Posterior vena cava (tissue), 2 donors: ENCODE results near the gene CXorf65. TPM values are rescaled to one million over a fixed set of nuclear protein-coding genes. Genes with fewer than 3 reads are reported as not detected.

Experiments
- DNase-seq: peaks from one replicate; pipeline ENCODE4 v3.0.0-alpha.2; 2020; ENCODE audit warnings: low spot score
- intact Hi-C, 2 donors: fragments of 100-400 bp; cut with DNase I; formaldehyde crosslinking; loops; one replicate each; pipeline versions ENCODE4 v1.14.1 to v1.14.2; 2022 to 2023
- long read RNA-seq, 2 donors: library from polyadenylated mRNA; unstranded; transcript quantifications; one replicate each; pipeline ENCODE4 v2.0.0, GENCODE V29; 2020 to 2021
- total RNA-seq, 2 donors: library from RNA; stranded (reverse); fragmentation: NEBNext Ultra II Directional; extraction: Animal tissue kit (Norgen Biotek cat#: 25700); gene quantifications; one replicate each; pipeline ENCODE4 v1.2.1, GENCODE V29; 2021
- donor health status: DM: yes; HTN: yes; CAD: no.
- donor health status: DM: yes; HTN: yes; CAD: no.

The CXorf65 gene
- total RNA-seq: not detected
- long read RNA-seq, donor 1: 0 reads
- long read RNA-seq, donor 2: 0 reads

GRCh38 chrX:71106427-71106826 is at the start of gene CXorf65:
TSS of gene CXorf65 (minus strand) at chrX:71106740. CDS start at chrX:71106556, 184 bp downstream.
- intact Hi-C loops: no loop called here
- no peak for DNase-seq

- intact Hi-C loops: no loop called here
- DNase-seq: no peak
These were observed 48.1 kb upstream of the CXorf65 start for GRCh38 chrX:71154641-71155040.

GRCh38 chrX:71154196-71154595 is 47.7 kb upstream of the CXorf65 start:
- no peak for DNase-seq
- intact Hi-C loops: no loop called here

GRCh38 chrX:71151366-71151765 is 44.8 kb upstream of the CXorf65 start:
- intact Hi-C loops: no loop called here

DNA sequence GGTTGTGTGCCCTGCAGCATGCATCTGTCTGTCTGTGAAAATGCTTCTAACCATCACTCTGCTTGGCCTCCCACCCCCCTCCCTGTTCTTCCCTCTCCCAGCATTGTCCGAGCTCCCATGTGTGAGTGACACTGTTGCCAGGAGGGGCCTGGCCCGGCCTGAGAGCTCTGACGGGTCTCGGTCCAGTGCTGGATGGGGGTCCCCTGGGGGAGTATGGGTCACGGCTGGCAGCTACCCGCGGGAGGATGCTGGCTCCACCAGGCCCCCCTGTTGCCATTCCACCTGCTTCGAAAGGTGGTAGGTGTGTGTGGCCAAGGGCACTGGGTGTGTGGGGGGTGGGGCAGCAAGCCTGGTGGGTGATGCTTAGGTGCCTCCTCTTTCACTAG is 41.7 kb upstream of the CXorf65 start:
- DNase-seq: no peak
- intact Hi-C loops: no loop called here

More at GRCh38 chrX:71151366-71151765, 44.8 kb upstream of the CXorf65 start:
- DNase-seq: no peak

DNA sequence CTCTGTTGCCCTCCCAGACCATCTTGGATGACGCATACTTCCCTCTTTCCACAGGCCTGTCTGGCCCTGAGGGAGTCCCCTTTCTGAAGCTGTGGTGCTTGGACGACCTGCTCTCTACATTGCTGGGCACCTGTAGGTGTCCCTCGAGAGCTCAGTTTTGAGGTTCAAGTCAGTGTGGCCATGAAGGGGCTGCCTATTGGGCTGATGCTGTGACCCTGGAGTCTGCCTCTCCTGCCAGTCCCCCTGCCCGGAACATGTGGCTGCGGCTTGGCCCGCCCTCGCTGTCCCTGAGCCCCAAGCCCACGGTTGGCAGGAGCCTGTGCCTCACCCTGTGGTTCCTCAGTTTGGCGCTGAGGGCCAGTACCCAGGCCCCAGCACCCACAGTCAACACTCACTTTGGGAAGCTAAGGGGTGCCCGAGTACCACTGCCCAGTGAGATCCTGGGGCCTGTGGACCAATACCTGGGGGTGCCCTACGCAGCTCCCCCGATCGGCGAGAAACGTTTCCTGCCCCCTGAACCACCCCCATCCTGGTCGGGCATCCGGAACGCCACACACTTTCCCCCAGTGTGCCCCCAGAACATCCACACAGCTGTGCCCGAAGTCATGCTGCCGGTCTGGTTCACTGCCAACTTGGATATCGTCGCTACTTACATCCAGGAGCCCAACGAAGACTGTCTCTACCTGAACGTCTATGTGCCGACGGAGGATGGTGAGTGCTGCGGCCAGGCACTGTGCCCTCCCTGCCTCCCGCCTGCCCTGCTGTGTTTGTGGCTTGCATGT is 41.1 kb upstream of the CXorf65 start:
- no peak for DNase-seq
- intact Hi-C loops: no loop called here

- DNase-seq: no peak
- intact Hi-C loops: no loop called here
These were observed 38.1 kb upstream of the CXorf65 start, which contains the start of gene NLGN3 for GRCh38 chrX:71144651-71145050. TSS of gene NLGN3 (plus strand) at chrX:71144841. CDS start at chrX:71147750, 2,909 bp downstream.

- DNase-seq: no peak
- intact Hi-C loops: no loop called here
These were observed 37.0 kb upstream of the CXorf65 start for GRCh38 chrX:71143508-71143907.

DNA sequence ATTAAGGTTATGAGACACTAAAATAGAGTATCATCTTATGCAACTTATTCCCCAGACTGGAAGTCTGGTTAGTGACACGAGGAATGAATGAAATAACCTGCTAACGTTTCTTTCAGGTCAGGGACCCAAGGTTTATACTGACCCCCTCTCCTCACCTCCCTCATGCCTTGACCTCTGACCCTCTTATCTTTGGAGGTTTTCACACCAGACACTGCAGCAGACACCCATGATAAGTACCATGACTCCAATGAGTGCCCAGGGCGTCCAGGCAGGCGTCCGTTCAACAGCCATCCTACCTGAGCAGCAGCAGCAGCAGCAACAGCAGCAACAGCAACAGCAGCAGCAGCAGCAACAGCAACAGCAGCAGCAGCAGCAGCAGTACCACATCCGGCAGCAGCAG is 33.9 kb upstream of the CXorf65 start:
- intact Hi-C loops: no loop called here
- DNase-seq: no peak

- intact Hi-C loops: no loop called here
- no peak for DNase-seq
These were observed 25.0 kb upstream of the CXorf65 start for GRCh38 chrX:71131510-71131909.

- intact Hi-C loops: no loop called here
- DNase-seq: peak; percentile 91
These were observed 22.6 kb upstream of the CXorf65 start for GRCh38 chrX:71128915-71129765.

- DNase-seq: no peak
- intact Hi-C loops: no loop called here
These were observed 21.8 kb upstream of the CXorf65 start for GRCh38 chrX:71128166-71128833.

DNA sequence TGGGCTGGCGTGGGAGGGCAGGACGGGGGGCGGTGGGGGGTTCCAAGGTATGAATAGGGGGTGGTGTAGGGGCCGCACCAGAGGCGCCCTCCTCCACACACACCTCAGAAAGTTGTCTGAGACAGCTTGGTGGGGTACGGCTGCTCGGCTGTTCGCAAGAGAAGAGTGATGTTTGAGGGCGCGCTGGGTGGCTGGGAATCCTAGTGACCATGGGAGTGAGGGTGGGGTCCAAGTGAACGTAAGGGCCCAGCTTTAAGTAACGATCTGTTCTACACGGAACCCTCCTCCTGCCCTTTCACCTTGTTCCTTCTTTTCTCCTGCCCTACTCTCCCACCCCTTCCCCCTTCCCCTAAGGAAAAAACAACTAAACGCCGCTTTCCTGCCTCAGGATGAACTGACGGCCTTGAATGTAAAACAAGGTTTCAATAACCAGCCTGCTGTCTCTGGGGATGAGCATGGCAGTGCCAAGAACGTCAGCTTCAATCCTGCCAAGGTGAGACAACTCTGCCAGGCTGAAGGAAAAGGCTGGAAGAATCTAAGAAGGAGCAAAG is 12.5 kb upstream of the CXorf65 start:
- intact Hi-C loops: no loop called here
- no peak for DNase-seq

DNA sequence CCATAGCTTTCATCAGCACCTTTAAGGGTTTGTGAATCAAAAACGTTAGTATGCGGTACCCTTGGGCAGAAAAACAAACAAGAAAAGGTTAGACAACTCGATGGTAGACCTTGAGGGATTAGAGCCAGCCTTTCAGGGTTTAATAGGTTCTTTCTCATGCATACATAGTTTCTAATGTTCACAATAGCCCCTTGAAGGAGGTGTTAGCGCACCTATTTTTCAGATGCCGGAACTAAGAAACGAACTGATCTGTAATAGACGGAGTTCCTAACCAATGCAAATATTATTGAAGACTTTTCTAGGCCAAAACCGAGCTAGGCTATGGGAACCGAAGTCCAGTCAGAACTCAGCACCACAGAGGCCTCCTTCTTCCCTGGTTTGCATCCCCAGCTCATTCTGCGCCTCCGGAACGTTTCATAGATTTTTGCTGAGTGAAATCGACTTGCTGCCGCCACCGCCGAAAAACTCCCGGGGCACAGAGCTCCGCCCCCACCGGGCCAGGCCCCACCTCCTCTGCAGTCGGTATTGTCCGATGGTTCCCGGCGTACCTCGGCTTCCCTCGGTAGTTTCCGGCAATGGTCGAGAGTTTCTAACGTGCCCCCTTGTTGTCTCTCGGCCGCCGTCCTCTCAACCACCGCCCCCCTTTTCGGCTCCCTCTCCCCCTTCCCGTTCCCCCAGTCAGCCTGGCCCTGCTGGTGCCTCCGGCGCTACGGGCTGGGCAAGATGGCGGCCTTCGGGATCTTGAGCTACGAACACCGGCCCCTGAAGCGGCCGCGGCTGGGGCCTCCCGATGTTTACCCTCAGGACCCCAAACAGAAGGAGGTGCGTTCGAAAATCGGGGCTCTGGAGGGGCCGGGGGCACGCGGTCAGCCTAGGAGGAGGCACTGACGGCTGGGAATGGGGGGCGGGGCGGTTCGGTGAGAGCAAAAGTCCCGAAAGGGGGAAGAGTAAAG is 11.8 kb upstream of the CXorf65 start, which contains the start of gene MED12:
Gene MED12, plus strand, starts transcription at position 565 of the 953 bp plus-strand sequence. Its CDS starts 159 bp downstream, at position 724.
- intact Hi-C loops: no loop called here
- DNase-seq: peak; percentile 94

- intact Hi-C loops: no loop called here
- DNase-seq: no peak
These were observed 10.8 kb upstream of the CXorf65 start for GRCh38 chrX:71117358-71117757.

GRCh38 chrX:71111921-71112431 is 5.4 kb upstream of the CXorf65 start:
- intact Hi-C loops: no loop called here
- no peak for DNase-seq

GRCh38 chrX:71111141-71111843 is 4.8 kb upstream of the CXorf65 start, which contains the start of gene IL2RG:
TSS of gene IL2RG (minus strand) at chrX:71111577. CDS start at chrX:71111539, 38 bp downstream.
- intact Hi-C loops: no loop called here
- DNase-seq: no peak
